SKM-1 treated with dmso at 0.1 percent for 144 hours (cell line): Measurements from ENCODE around the gene SLC5A10.
"Not testable (repeated sequence)": the region's sequence is repeated elsewhere in the genome, so short reads cannot be mapped to it uniquely, and the experiment has no call there.

Source experiments
- DNase-seq: peaks from one replicate; lab custom pipeline; 2025; ENCODE audit not compliant: unreplicated experiment; lab: John Stamatoyannopoulos, UW

Gene SLC5A10

GRCh38 chr17:19017401-19017800 lies 65.4 kb downstream of the SLC5A10 start:
- DNase-seq, result no peak

- no peak for DNase-seq
These were observed 66.0 kb downstream of the SLC5A10 start for GRCh38 chr17:19017804-19018599.

- DNase-seq, result no peak
These were observed 66.6 kb downstream of the SLC5A10 start for GRCh38 chr17:19018600-19018950.

- no peak for DNase-seq
These were observed 67.3 kb downstream of the SLC5A10 start for GRCh38 chr17:19019041-19019941.

- DNase-seq, result no peak
These were observed 68.1 kb downstream of the SLC5A10 start for GRCh38 chr17:19020016-19020415.

GRCh38 chr17:19021011-19021621 lies 69.2 kb downstream of the SLC5A10 start:
- not testable (repeated sequence) for DNase-seq

- no peak for DNase-seq
These were observed 69.7 kb downstream of the SLC5A10 start for GRCh38 chr17:19021622-19022083.

- DNase-seq, result no peak
These were observed 70.2 kb downstream of the SLC5A10 start for GRCh38 chr17:19022128-19022527.

- DNase-seq, result no peak
These were observed 70.8 kb downstream of the SLC5A10 start for GRCh38 chr17:19022747-19023146.

GRCh38 chr17:19023209-19023999 lies 71.4 kb downstream of the SLC5A10 start:
- DNase-seq, result no peak

GRCh38 chr17:19024101-19025078 lies 72.4 kb downstream of the SLC5A10 start:
- no peak for DNase-seq

- not testable (repeated sequence) for DNase-seq
These were observed 76.7 kb downstream of the SLC5A10 start for GRCh38 chr17:19028671-19029070.

- not testable (repeated sequence) for DNase-seq
These were observed 77.8 kb downstream of the SLC5A10 start for GRCh38 chr17:19029740-19030139.

GRCh38 chr17:19030771-19031449 lies 78.9 kb downstream of the SLC5A10 start:
- DNase-seq, result not testable (repeated sequence)

GRCh38 chr17:19031729-19032128 lies 79.8 kb downstream of the SLC5A10 start:
- not testable (repeated sequence) for DNase-seq

GRCh38 chr17:19032377-19032988 lies 80.5 kb downstream of the SLC5A10 start:
- DNase-seq, result not testable (repeated sequence)

- not testable (repeated sequence) for DNase-seq
These were observed 84.2 kb downstream of the SLC5A10 start for GRCh38 chr17:19036186-19036585.

- not testable (repeated sequence) for DNase-seq
These were observed 85.6 kb downstream of the SLC5A10 start for GRCh38 chr17:19037547-19037946.
